NCI-H2196 (cell line): ENCODE data around the gene NASP.
A peak's percentile ranks its signal among the peaks of the same experiment; 100 is the strongest.
"Not testable (repeated sequence)": the region's sequence is repeated elsewhere in the genome, so short reads cannot be mapped to it uniquely, and the experiment has no call there.

Source experiments
- DNase-seq: peaks from one replicate; lab custom pipeline; 2025; ENCODE audit not compliant: unreplicated experiment; lab: John Stamatoyannopoulos, UW

NASP gene

GRCh38 chr1:45569962-45570581 lies 13.8 kb upstream of the NASP start:
- DNase-seq, result peak; percentile 73

- DNase-seq, result no peak
These were observed 13.2 kb upstream of the NASP start for GRCh38 chr1:45570631-45571030.

- DNase-seq, result no peak
These were observed 10.5 kb upstream of the NASP start for GRCh38 chr1:45573231-45573804.

- DNase-seq, result no peak
These were observed 9.7 kb upstream of the NASP start for GRCh38 chr1:45574105-45574626.

GRCh38 chr1:45583264-45583665 lies 576 bp upstream of the NASP start:
- DNase-seq, result peak; percentile 96

- DNase-seq, result peak; percentile 95
These were observed 689 bp downstream of the NASP start for GRCh38 chr1:45584351-45585109.

GRCh38 chr1:45585110-45585426 lies 1.2 kb downstream of the NASP start:
- DNase-seq, result no peak

- no peak for DNase-seq
These were observed 1.7 kb downstream of the NASP start for GRCh38 chr1:45585496-45586075.

GRCh38 chr1:45586769-45587168 lies 2.9 kb downstream of the NASP start:
- DNase-seq, result no peak

GRCh38 chr1:45589861-45590260 lies 6.0 kb downstream of the NASP start:
- no peak for DNase-seq

GRCh38 chr1:45594412-45594811 lies 10.6 kb downstream of the NASP start:
- DNase-seq, result no peak

- DNase-seq, result not testable (repeated sequence)
These were observed 12.9 kb downstream of the NASP start for GRCh38 chr1:45596765-45597164.

- DNase-seq, result no peak
These were observed 20.4 kb downstream of the NASP start for GRCh38 chr1:45604239-45604638.

- DNase-seq, result no peak
These were observed 23.7 kb downstream of the NASP start for GRCh38 chr1:45607404-45608074.

GRCh38 chr1:45608175-45609156 lies 24.6 kb downstream of the NASP start:
- DNase-seq, result no peak

- DNase-seq, result no peak
These were observed 26.9 kb downstream of the NASP start for GRCh38 chr1:45610589-45611226.

- DNase-seq, result no peak
These were observed 29.2 kb downstream of the NASP start for GRCh38 chr1:45612941-45613579.

GRCh38 chr1:45615885-45616284 lies 32.0 kb downstream of the NASP start:
- DNase-seq, result no peak

- DNase-seq, result no peak
These were observed 33.8 kb downstream of the NASP start for GRCh38 chr1:45617618-45618017.
